B cell (primary cell): ENCODE results near the gene WIPF1.

ENCODE experiments used
- CTCF ChIP-seq: fragments of 200-600 bp; IDR thresholded peaks from one replicate; pipeline ENCODE4 v1.8.0; 2022; ENCODE audit warnings: antibody characterized with exemption, mild to moderate bottlenecking
- EZH2 ChIP-seq: IDR thresholded peaks from 2 replicates; pipeline ENCODE4 v1.6.1; 2012; ENCODE audit warnings: borderline replicate concordance, low read depth, mild to moderate bottlenecking, moderate library complexity, low read length; ENCODE audit not compliant: insufficient read depth, poor library complexity, severe bottlenecking

DNA sequence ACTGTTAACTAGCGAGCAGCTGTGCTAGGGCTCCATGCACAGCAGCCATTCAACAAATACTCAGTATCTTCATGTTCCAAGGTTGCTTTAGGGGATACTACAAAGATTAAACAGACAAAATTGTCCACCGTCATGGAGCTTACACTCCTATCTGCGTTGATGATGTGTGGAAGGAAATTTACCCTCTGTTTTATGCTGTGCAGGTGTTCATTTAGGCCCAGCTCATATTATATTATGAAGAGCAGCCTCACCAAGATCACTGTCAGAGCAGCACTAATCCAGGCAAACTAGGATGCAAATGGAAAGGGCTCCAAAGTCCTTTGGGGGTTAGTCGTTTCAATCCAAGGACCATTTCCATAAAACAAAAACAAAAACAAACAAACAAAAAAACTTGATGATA is 13.4 kb upstream of the WIPF1 start:
- TF ChIP-seq CTCF (no peak), EZH2 (no peak)
